GM18951 (cell line): ENCODE measurements around the gene DHRS2.

ENCODE experiments used
- POLR2A ChIP-seq: IDR thresholded peaks from 4 replicates; pipeline ENCODE4 v1.6.1; 2011; ENCODE audit warnings: mild to moderate bottlenecking; ENCODE audit not compliant: insufficient read length, insufficient read depth; ENCODE audit errors: extremely low read depth
- in situ Hi-C: fragments of 300-500 bp; cut with MboI; formaldehyde crosslinking; loops from one replicate; pipeline ENCODE4 v1.12.0; 2022; ENCODE audit warnings: low sequenced_read_pairs, mixed read lengths, inconsistent platforms; ENCODE audit not compliant: unreplicated experiment

Gene DHRS2

GRCh38 chr14:23657959-23658470, 21.9 kb downstream of the DHRS2 start:
- in situ Hi-C loops: no loop called here
- no peak for TF ChIP-seq POLR2A

GRCh38 chr14:23660290-23661226, 24.4 kb downstream of the DHRS2 start:
- no peak for TF ChIP-seq POLR2A
- in situ Hi-C loops: no loop called here

GRCh38 chr14:23661542-23661941, 25.4 kb downstream of the DHRS2 start:
- in situ Hi-C loops: no loop called here

DNA sequence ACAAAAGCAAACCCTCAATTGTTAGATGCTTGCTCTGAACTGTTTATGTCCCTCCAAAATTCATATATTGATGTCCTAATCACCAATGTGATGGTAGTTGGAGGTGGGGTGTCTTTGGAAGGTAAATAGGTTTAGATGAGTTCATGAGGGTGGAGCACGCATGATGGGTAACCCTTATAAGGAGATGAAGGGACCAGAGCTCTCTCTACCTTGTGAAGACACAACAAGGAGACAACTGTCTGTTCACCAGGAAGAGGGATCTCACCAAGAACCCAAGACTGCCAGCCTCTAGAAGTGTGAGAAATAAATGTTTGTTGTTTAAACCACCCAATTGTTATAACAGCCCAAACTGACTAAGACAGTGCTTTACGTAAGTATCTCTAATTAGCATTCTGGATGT, 27.0 kb downstream of the DHRS2 start:
- in situ Hi-C loops: no loop called here
- TF ChIP-seq POLR2A: no peak

More at GRCh38 chr14:23661542-23661941, 25.4 kb downstream of the DHRS2 start:
- no peak for TF ChIP-seq POLR2A

- in situ Hi-C loops: no loop called here
- TF ChIP-seq POLR2A: no peak
These were observed 27.5 kb downstream of the DHRS2 start for GRCh38 chr14:23663711-23664110.

DNA sequence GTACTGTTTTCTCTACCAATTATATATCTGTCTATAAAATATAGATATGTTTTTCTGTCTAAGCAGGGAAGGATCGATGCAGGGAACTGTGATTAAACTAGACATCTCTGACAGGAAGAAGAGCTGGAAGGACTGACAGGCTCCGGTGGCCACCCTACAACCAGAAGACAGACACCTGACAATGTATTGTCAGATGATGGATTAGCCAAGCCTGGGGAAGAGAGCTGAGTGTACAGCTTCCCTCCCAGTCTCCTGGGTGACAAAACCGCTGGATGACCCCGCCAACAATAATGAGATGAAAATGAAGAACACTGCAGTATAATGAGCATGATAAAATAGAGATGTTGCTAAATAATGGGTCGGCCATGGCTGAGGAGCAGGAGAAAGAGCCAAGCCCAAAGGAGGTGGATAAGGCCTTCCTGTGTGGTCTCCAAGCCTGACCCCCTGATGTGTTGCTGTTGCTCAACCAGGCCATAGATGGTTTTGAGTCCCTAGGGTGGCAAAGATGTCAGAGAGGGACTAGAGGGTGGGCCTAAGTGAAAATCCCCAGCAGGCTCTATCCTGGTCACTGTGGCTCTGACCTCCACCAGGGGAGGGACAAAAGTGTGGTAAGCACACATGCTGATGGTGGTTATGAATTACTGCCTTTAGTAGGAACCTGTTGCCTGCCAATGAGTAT, 28.2 kb downstream of the DHRS2 start:
- no peak for TF ChIP-seq POLR2A
- in situ Hi-C loops: no loop called here

GRCh38 chr14:23665302-23666016, 29.3 kb downstream of the DHRS2 start:
- TF ChIP-seq POLR2A: no peak

DNA sequence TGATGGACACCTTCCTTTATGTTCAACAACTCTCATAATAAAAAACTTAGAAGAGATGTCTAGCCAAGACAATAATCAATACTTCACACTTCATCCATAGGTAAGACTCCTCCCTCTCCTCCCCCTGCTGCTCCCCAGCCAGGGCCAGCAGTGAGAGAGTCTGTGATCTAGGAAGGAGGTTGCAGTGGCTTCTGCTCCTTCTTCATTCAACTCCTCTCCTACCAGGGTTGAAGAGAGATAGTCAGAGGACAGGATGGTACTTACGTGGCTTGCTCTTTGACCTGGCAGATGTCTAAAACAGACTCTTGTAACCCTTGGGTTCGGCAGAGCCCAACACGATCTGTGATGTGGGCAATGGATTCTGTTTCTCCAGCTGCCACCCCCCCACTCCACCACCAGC, 31.0 kb downstream of the DHRS2 start:
- in situ Hi-C loops: no loop called here
- TF ChIP-seq POLR2A: no peak

More at GRCh38 chr14:23665302-23666016, 29.3 kb downstream of the DHRS2 start:
- in situ Hi-C loops: no loop called here

DNA sequence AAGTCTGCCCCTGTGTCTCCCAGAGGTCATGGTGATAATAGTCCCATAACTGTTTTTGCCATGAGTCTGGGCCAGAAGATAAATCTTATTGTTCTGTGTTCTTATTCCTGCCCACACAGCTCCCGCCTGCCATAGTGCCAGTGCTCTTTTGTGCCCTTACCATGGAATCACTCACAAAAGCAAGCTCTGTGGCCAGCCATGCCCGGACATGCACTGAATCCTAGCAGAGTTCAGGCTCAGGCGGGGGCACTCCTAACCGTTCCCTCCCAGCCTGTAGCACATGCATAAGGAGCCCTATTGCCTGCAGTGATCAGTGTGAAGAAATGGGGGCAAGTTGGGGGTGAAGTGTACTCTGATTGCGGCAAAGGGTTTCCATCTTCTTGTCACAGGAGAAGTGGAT, 33.3 kb downstream of the DHRS2 start:
- no peak for TF ChIP-seq POLR2A
- in situ Hi-C loops: no loop called here

- TF ChIP-seq POLR2A: no peak
- in situ Hi-C loops: no loop called here
These were observed 34.3 kb downstream of the DHRS2 start for GRCh38 chr14:23670481-23670880.

DNA sequence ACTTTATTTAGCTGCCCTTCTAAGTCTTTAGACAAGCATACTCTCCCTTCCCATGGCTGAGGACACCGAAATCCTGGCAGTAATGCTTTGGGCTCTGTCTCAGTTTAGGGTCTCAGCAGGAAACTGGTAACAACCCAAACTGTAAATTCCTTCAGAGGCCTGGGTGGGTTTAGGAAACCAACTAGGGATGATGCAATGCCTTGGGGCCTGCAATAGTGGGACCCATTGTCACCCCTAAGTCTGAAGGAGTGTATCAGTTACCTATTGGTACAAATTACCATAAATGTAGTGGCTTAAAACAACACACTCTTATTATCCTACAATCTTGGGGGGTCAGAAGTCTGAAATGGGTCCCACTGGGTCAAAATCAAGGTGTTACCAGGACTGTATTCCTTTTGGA, 36.0 kb downstream of the DHRS2 start:
- no peak for TF ChIP-seq POLR2A
- in situ Hi-C loops: no loop called here

GRCh38 chr14:23675337-23675736, 39.2 kb downstream of the DHRS2 start:
- in situ Hi-C loops: no loop called here
- TF ChIP-seq POLR2A: no peak

- no peak for TF ChIP-seq POLR2A
- in situ Hi-C loops: no loop called here
These were observed 39.7 kb downstream of the DHRS2 start for GRCh38 chr14:23675906-23676305.
